HUES6 (cell line): ENCODE results near the gene SPAG6.

Experiments used
- H3K27ac ChIP-seq: 2 replicates; pipeline ENCODE4 v1.7.0; 2013; ENCODE audit warnings: low read depth, mild to moderate bottlenecking, low read length, inconsistent platforms
- H3K27me3 ChIP-seq: 2 replicates; pipeline ENCODE4 v1.6.1; 2013; ENCODE audit warnings: low read length; ENCODE audit not compliant: control insufficient read depth, insufficient read depth
- H3K36me3 ChIP-seq: 2 replicates; pipeline ENCODE4 v1.6.1; 2013; ENCODE audit warnings: low read length; ENCODE audit not compliant: control insufficient read depth, insufficient read depth
- H3K4me1 ChIP-seq: 2 replicates; pipeline ENCODE4 v1.6.1; 2013; ENCODE audit warnings: low read length; ENCODE audit not compliant: control insufficient read depth, insufficient read depth
- H3K4me3 ChIP-seq: 2 replicates; pipeline ENCODE4 v1.5.1; 2013; ENCODE audit warnings: low read depth, low read length
- H3K9ac ChIP-seq: one replicate; pipeline ENCODE4 v1.6.1; 2013; ENCODE audit warnings: mild to moderate bottlenecking, low read length
- H3K9me3 ChIP-seq: 2 replicates; pipeline ENCODE4 v1.6.1; 2013; ENCODE audit warnings: low read depth, low read length; ENCODE audit not compliant: control insufficient read depth, insufficient read depth

The SPAG6 gene

GRCh38 chr10:22316286-22317075, 28.8 kb upstream of the SPAG6 start, which contains the start of gene COMMD3:
Gene COMMD3, plus strand, starts transcription at chr10:22316388. Its CDS starts 30 bp downstream, at chr10:22316418.
- no peaks in the 10 kb centered on the region for H3K9me3 ChIP-seq
- H3K4me1 ChIP-seq, result peaks cover 21% of the 10 kb centered on the region
- H3K9ac ChIP-seq, result peak within 1 kb of the TSS; percentile 79
- H3K27me3 ChIP-seq, result peaks cover 72% of the 10 kb centered on the region
- H3K4me3 ChIP-seq, result peak within 1 kb of the TSS; percentile 88
- no peak within 1 kb of the TSS; the same call in 1 of the 2 replicates for H3K27ac ChIP-seq
- no peaks in the 10 kb centered on the region for H3K36me3 ChIP-seq

GRCh38 chr10:22317076-22317370, 28.3 kb upstream of the SPAG6 start:
- Histone ChIP-seq H3K9ac (peak overlapping the region; percentile 79), H3K4me1 (peaks cover 21% of the 10 kb centered on the region), H3K27ac (no peak overlapping the region), H3K9me3 (no peaks in the 10 kb centered on the region), H3K27me3 (peaks cover 75% of the 10 kb centered on the region), H3K36me3 (no peaks in the 10 kb centered on the region), H3K4me3 (peak overlapping the region; percentile 88)

GRCh38 chr10:22317771-22318565, 27.3 kb upstream of the SPAG6 start:
- H3K27ac ChIP-seq, result no peak overlapping the region
- no peak overlapping the region for H3K4me3 ChIP-seq
- peaks cover 28% of the 10 kb centered on the region for H3K4me1 ChIP-seq
- H3K9ac ChIP-seq, result no peak overlapping the region
- no peaks in the 10 kb centered on the region for H3K9me3 ChIP-seq
- H3K27me3 ChIP-seq, result peaks cover 84% of the 10 kb centered on the region
- no peaks in the 10 kb centered on the region for H3K36me3 ChIP-seq

- Histone ChIP-seq H3K9ac (no peak overlapping the region), H3K27me3 (peaks cover 84% of the 10 kb centered on the region), H3K36me3 (no peaks in the 10 kb centered on the region), H3K9me3 (no peaks in the 10 kb centered on the region), H3K27ac (no peak overlapping the region), H3K4me3 (no peak overlapping the region), H3K4me1 (peaks cover 36% of the 10 kb centered on the region)
Measured at GRCh38 chr10:22318772-22319171, 26.5 kb upstream of the SPAG6 start.

- H3K27me3 ChIP-seq, result peaks cover 84% of the 10 kb centered on the region
- no peaks in the 10 kb centered on the region for H3K9me3 ChIP-seq
- H3K27ac ChIP-seq, result no peak overlapping the region
- no peak overlapping the region for H3K4me3 ChIP-seq
- H3K36me3 ChIP-seq, result no peaks in the 10 kb centered on the region
- no peak overlapping the region for H3K9ac ChIP-seq
- H3K4me1 ChIP-seq, result peaks cover 44% of the 10 kb centered on the region
Measured at GRCh38 chr10:22319547-22319979, 25.7 kb upstream of the SPAG6 start.

- peaks cover 47% of the 10 kb centered on the region for H3K4me1 ChIP-seq
- no peak overlapping the region for H3K27ac ChIP-seq
- no peaks in the 10 kb centered on the region for H3K9me3 ChIP-seq
- no peak overlapping the region for H3K9ac ChIP-seq
- H3K4me3 ChIP-seq, result peak overlapping the region; percentile 53
- no peaks in the 10 kb centered on the region for H3K36me3 ChIP-seq
- H3K27me3 ChIP-seq, result peaks cover 84% of the 10 kb centered on the region
Measured at GRCh38 chr10:22319980-22320558, 25.2 kb upstream of the SPAG6 start.

- H3K4me3 ChIP-seq, result peak within 1 kb of the TSS; percentile 75
- H3K4me1 ChIP-seq, result peaks cover 47% of the 10 kb centered on the region
- no peaks in the 10 kb centered on the region for H3K36me3 ChIP-seq
- H3K9me3 ChIP-seq, result no peaks in the 10 kb centered on the region
- peak within 1 kb of the TSS; percentile 85 for H3K9ac ChIP-seq
- peaks cover 80% of the 10 kb centered on the region for H3K27me3 ChIP-seq
- no peak within 1 kb of the TSS for H3K27ac ChIP-seq
Measured at GRCh38 chr10:22320591-22321155, 24.6 kb upstream of the SPAG6 start, which contains the start of gene BMI1. Gene BMI1, plus strand, starts transcription at chr10:22321099. Its CDS starts 5,351 bp downstream, at chr10:22326450.

- no peak overlapping the region for H3K27ac ChIP-seq
- no peaks in the 10 kb centered on the region for H3K36me3 ChIP-seq
- no peaks in the 10 kb centered on the region for H3K9me3 ChIP-seq
- H3K4me1 ChIP-seq, result peaks cover 53% of the 10 kb centered on the region
- H3K9ac ChIP-seq, result peak overlapping the region; percentile 85
- H3K4me3 ChIP-seq, result peak overlapping the region; percentile 75
- peaks cover 83% of the 10 kb centered on the region for H3K27me3 ChIP-seq
Measured at GRCh38 chr10:22321156-22321923, 24.0 kb upstream of the SPAG6 start.

- H3K27me3 ChIP-seq, result peaks cover 85% of the 10 kb centered on the region
- peak overlapping the region; percentile 67 for H3K9ac ChIP-seq
- H3K4me3 ChIP-seq, result peak overlapping the region; percentile 67
- H3K36me3 ChIP-seq, result no peaks in the 10 kb centered on the region
- H3K9me3 ChIP-seq, result no peaks in the 10 kb centered on the region
- peaks cover 52% of the 10 kb centered on the region for H3K4me1 ChIP-seq
- H3K27ac ChIP-seq, result no peak overlapping the region
Measured at GRCh38 chr10:22321924-22322640, 23.2 kb upstream of the SPAG6 start.
